B cell (primary cell): ENCODE results near the gene ZNF557. TPM values are rescaled to one million over a fixed set of nuclear protein-coding genes. Genes with fewer than 3 reads are reported as not detected.

Source experiments
- ATAC-seq: fragments of 200-7000 bp; cut with Tn5 transposase; one replicate; pipeline ENCODE4 v1.10.0; 2021; ENCODE audit warnings: low read depth, mild to moderate bottlenecking, moderate number of reproducible peaks, moderate library complexity
- CTCF ChIA-PET: fragments of 350-600 bp; sonication (Branson Sonifier 250); formaldehyde crosslinking; loops from one replicate; lab custom pipeline; 2021; ENCODE audit warnings: antibody characterized with exemption, inconsistent platforms; lab: Charles Lee
- POLR2A ChIA-PET: fragments of 350-600 bp; sonication (Branson Sonifier 250); formaldehyde crosslinking; loops from one replicate; lab custom pipeline; 2021; ENCODE audit warnings: antibody characterized with exemption; lab: Charles Lee
- DNase-seq: peaks from one replicate; pipeline ENCODE4 v3.0.0; 2013
- H2AFZ ChIP-seq: 2 replicates; pipeline ENCODE4 v1.6.1; 2012; ENCODE audit warnings: mild to moderate bottlenecking, low read depth, low read length; ENCODE audit not compliant: insufficient read depth, poor library complexity, severe bottlenecking
- H3K27ac ChIP-seq, 2 donors: 1 replicate in 1 of 2; 2 replicates in 1 of 2; pipeline ENCODE4 v1.5.1; 2012 to 2013; ENCODE audit warnings: low read length in 2 of 2, mild to moderate bottlenecking in 2 of 2, moderate library complexity in 1 of 2
- H3K27me3 ChIP-seq, 4 experiments: fragments of 200-600 bp in 1 of 4; sonication (generic) in 1 of 4; replicated peaks in 1 of 4; 1 replicate in 2 of 4; 2 replicates in 2 of 4; pipeline versions ENCODE4 v1.6.1 to v1.7.0; 2013 to 2016; ENCODE audit warnings: low read length in 3 of 4, mild to moderate bottlenecking in 2 of 4, mixed read lengths in 1 of 4, moderate library complexity in 1 of 4; ENCODE audit not compliant: insufficient read depth in 4 of 4, control insufficient read depth in 3 of 4; ENCODE audit errors: control extremely low read depth in 1 of 4
- H3K36me3 ChIP-seq, 2 experiments: replicated peaks in 1 of 2; 1 replicate in 1 of 2; 2 replicates in 1 of 2; pipeline versions ENCODE4 v1.6.1 to v1.7.1; 2013; ENCODE audit warnings: low read length in 1 of 2; ENCODE audit not compliant: insufficient read depth in 2 of 2, control insufficient read depth in 1 of 2; ENCODE audit errors: control extremely low read depth in 1 of 2, extremely low read depth in 1 of 2
- H3K4me1 ChIP-seq, 2 donors: fragments of 200-600 bp in 1 of 2; sonication (generic) in 1 of 2; 1 replicate in 1 of 2; 2 replicates in 1 of 2; pipeline versions ENCODE4 v1.5.1 to v1.6.1; 2013 to 2017; ENCODE audit warnings: low read length in 2 of 2; ENCODE audit not compliant: control insufficient read depth in 2 of 2, insufficient read depth in 2 of 2
- H3K4me2 ChIP-seq: replicated peaks from 2 replicates; pipeline ENCODE3; 2012; ENCODE audit warnings: mild to moderate bottlenecking, low read depth, low read length; ENCODE audit not compliant: poor library complexity, severe bottlenecking
- H3K4me3 ChIP-seq, 5 experiments: fragments of 200-600 bp in 1 of 5; sonication (generic) in 1 of 5; 1 replicate in 3 of 5; 2 replicates in 2 of 5; pipeline versions ENCODE4 v1.5.1 to v1.7.0; 2011 to 2016; ENCODE audit warnings: low read length in 4 of 5, mild to moderate bottlenecking in 4 of 5, low read depth in 2 of 5, control low read depth in 1 of 5, moderate library complexity in 1 of 5; ENCODE audit not compliant: insufficient read depth in 1 of 5; ENCODE audit errors: control extremely low read depth in 1 of 5, extremely low read depth in 1 of 5
- H3K79me2 ChIP-seq: fragments of 200-600 bp; sonication (generic); one replicate; pipeline ENCODE4 v1.6.0; 2016; ENCODE audit warnings: low read length; ENCODE audit not compliant: control insufficient read depth, insufficient read depth
- H3K9ac ChIP-seq: fragments of 200-600 bp; sonication (generic); 2 replicates; pipeline ENCODE4 v1.6.1; 2017; ENCODE audit warnings: mild to moderate bottlenecking, low read length, moderate library complexity
- H3K9me3 ChIP-seq, 3 donors: one replicate each; pipeline versions ENCODE4 v1.6.1 to v1.7.1; 2013; ENCODE audit warnings: low read length in 2 of 3; ENCODE audit not compliant: control insufficient read depth in 2 of 3, insufficient read depth in 1 of 3; ENCODE audit errors: control extremely low read depth in 1 of 3
- H4K20me1 ChIP-seq: 2 replicates; pipeline ENCODE4 v1.6.0; 2012; ENCODE audit warnings: mild to moderate bottlenecking, low read length; ENCODE audit not compliant: insufficient read depth, control insufficient read depth, poor library complexity, severe bottlenecking
- H3K27ac Mint-ChIP-seq: one replicate; pipeline ENCODE4 v1.8.0; 2021; ENCODE audit warnings: mixed read lengths
- H3K27me3 Mint-ChIP-seq: one replicate; pipeline ENCODE4 v1.8.0; 2021; ENCODE audit warnings: mixed read lengths
- H3K4me1 Mint-ChIP-seq: one replicate; pipeline ENCODE4 v1.8.0; 2021; ENCODE audit warnings: mixed read lengths
- H3K4me3 Mint-ChIP-seq: one replicate; pipeline ENCODE4 v1.8.0; 2021; ENCODE audit warnings: mixed read lengths
- H3K9me3 Mint-ChIP-seq: one replicate; pipeline ENCODE4 v1.8.0; 2022; ENCODE audit warnings: mixed read lengths; ENCODE audit not compliant: insufficient read depth
- EZH2 ChIP-seq: IDR thresholded peaks from 2 replicates; pipeline ENCODE4 v1.6.1; 2012; ENCODE audit warnings: borderline replicate concordance, low read depth, mild to moderate bottlenecking, moderate library complexity, low read length; ENCODE audit not compliant: insufficient read depth, poor library complexity, severe bottlenecking
- WGBS: methylation state at CpG from one replicate; pipeline ENCODE4 v1.1.5; 2013; ENCODE audit warnings: missing lambda C conversion rate; ENCODE audit not compliant: insufficient coverage; 5-methylcytosine and 5-hydroxymethylcytosine counted together
- intact Hi-C: fragments of 100-400 bp; cut with micrococcal nuclease; formaldehyde crosslinking; loops from one replicate; pipeline ENCODE4 v1.10.0; 2022
- polyA plus RNA-seq: library from polyadenylated mRNA; depleted of rRNA; stranded (reverse); fragments of >200 nt; gene quantifications from 2 replicates; pipeline ENCODE4 v1.2.3, GENCODE V29; 2012
- total RNA-seq, 2 donors: library from RNA; stranded (reverse); fragments of 120-200 nt in 1 of 2; gene quantifications; 1 replicate in 1 of 2; 2 replicates in 1 of 2; pipeline versions ENCODE4 v1.2.3 to v1.2.4, GENCODE V29; 2013 to 2022
- TF ChIP-seq, protein P1 (sequence below): fragments of 200-600 bp; IDR thresholded peaks from one replicate; pipeline ENCODE4 v1.8.0; 2022; ENCODE audit warnings: antibody characterized with exemption, mild to moderate bottlenecking

The ZNF557 gene
- total and polyA plus RNA-seq, 2 donors (not counting 1 experiment from before 2014, with no cell fraction given), result 1.5 to 26.8 TPM

DNA sequence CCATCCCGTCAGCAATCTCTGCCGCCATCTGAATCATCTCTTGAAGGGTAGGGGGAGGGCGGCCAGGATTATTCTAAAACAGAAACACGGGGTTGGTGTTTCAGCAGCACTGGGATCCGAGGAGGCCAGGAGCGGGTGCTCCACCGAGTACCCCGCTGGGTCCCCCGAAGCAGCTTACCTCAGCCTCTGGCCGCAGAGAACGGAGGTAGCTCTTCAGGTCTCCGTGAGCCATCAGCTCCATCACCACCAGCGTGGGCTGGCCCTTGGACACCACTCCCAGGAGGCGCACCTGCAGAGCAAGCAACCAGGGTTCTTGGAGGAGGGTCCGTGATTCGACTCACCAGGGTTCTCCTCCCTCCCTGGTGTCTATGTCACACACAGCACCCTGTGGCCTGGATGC lies 53.2 kb downstream of the ZNF557 start:
- intact Hi-C loops, result no loop called here
- H3K79me2 ChIP-seq, result no peaks in the 10 kb centered on the region
- H3K9me3 ChIP-seq, result peaks cover 0 to 19% (median 4%) of the 10 kb centered on the region in 3 donors
- no peak overlapping the region for H3K9ac ChIP-seq
- ATAC-seq (no peak), DNase-seq (no peak)
- no peak overlapping the region for H3K4me3 ChIP-seq
- TF ChIP-seq EZH2, result no peak
- TF ChIP-seq, protein P1, sequence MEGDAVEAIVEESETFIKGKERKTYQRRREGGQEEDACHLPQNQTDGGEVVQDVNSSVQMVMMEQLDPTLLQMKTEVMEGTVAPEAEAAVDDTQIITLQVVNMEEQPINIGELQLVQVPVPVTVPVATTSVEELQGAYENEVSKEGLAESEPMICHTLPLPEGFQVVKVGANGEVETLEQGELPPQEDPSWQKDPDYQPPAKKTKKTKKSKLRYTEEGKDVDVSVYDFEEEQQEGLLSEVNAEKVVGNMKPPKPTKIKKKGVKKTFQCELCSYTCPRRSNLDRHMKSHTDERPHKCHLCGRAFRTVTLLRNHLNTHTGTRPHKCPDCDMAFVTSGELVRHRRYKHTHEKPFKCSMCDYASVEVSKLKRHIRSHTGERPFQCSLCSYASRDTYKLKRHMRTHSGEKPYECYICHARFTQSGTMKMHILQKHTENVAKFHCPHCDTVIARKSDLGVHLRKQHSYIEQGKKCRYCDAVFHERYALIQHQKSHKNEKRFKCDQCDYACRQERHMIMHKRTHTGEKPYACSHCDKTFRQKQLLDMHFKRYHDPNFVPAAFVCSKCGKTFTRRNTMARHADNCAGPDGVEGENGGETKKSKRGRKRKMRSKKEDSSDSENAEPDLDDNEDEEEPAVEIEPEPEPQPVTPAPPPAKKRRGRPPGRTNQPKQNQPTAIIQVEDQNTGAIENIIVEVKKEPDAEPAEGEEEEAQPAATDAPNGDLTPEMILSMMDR, result no peak
- Mint-ChIP-seq H3K4me3 (no peak overlapping the region), H3K4me1 (no peaks in the 10 kb centered on the region), H3K27ac (no peak overlapping the region), H3K27me3 (no peaks in the 10 kb centered on the region), H3K9me3 (no peaks in the 10 kb centered on the region)
- H4K20me1 ChIP-seq, result no peaks in the 10 kb centered on the region
- no peak overlapping the region for H3K4me2 ChIP-seq
- ChIA-PET CTCF (no interaction called here), POLR2A (no interaction called here)
- H2AFZ ChIP-seq, result no peak overlapping the region
- H3K36me3 ChIP-seq, result peaks cover 0 to 11% of the 10 kb centered on the region in 2 experiments
- H3K27me3 ChIP-seq, result no peaks in the 10 kb centered on the region
- 97% methylated on average over 16 of the region's 16 CpGs for WGBS
- no peak overlapping the region for H3K27ac ChIP-seq
- H3K4me1 ChIP-seq, result no peaks in the 10 kb centered on the region

DNA sequence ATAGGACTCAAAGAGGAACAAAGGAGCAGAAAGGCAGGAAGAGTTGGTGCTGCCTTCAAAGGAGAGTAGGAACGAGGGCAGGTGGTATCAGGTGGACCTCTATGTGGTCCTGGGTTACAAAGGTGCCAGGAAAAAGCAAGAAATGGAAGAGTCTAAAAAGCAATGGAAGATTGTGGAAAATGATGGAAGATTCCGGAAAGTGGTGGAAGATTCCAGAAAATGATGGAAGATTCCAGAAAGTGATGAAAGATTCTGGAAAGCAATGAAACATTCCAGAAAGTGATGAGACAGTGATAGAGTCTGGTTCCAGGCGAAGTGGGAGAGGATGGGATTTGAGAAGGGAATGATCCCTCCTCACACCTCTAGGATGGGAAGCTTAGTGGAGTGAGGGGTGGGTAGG lies 55.3 kb downstream of the ZNF557 start:
- Histone ChIP-seq H4K20me1 (no peaks in the 10 kb centered on the region), H3K9ac (no peak overlapping the region), H3K79me2 (no peaks in the 10 kb centered on the region), H3K4me1 (no peaks in the 10 kb centered on the region), H2AFZ (no peak overlapping the region), H3K4me3 (no peak overlapping the region), H3K4me2 (no peak overlapping the region), H3K27me3 (no peaks in the 10 kb centered on the region), H3K9me3 (peaks cover 0 to 19% (median 4%) of the 10 kb centered on the region in 3 donors), H3K36me3 (peaks cover 0 to 9% of the 10 kb centered on the region in 2 experiments), H3K27ac (no peak overlapping the region)
- Mint-ChIP-seq H3K9me3 (no peaks in the 10 kb centered on the region), H3K27ac (no peak overlapping the region), H3K27me3 (no peaks in the 10 kb centered on the region), H3K4me1 (no peaks in the 10 kb centered on the region), H3K4me3 (no peak overlapping the region)
- intact Hi-C loops, result no loop called here
- 38% methylated on average over 2 of the region's 3 CpGs for WGBS
- no peak for DNase-seq
- TF ChIP-seq, protein P1, result no peak
- TF ChIP-seq EZH2, result no peak
- POLR2A ChIA-PET, result no interaction called here
- no peak for ATAC-seq
- CTCF ChIA-PET, result no interaction called here
